Measurements from ENCODE around the gene FRY. TPM values are rescaled to one million over a fixed set of nuclear protein-coding genes. Genes with fewer than 3 reads are reported as not detected.

FRY gene
- total RNA-seq, 1 experiment from 2014 or later, result 5.3 TPM

GRCh38 chr13:32272021-32272683 lies 240.6 kb downstream of the FRY start:
- H3K9me3 Mint-ChIP-seq, result 0 out of 2 replicates have a peak, but pooled peaks cover 2% of the 10 kb centered on the region
- POLR2A ChIA-PET, result no interaction called here
- H3K36me3 Mint-ChIP-seq, result no peaks in the 10 kb centered on the region
- CTCF ChIA-PET, result no interaction called here
- ATAC-seq, result no peak
- H3K27ac Mint-ChIP-seq, result no peak overlapping the region
- TF ChIP-seq, protein P1, sequence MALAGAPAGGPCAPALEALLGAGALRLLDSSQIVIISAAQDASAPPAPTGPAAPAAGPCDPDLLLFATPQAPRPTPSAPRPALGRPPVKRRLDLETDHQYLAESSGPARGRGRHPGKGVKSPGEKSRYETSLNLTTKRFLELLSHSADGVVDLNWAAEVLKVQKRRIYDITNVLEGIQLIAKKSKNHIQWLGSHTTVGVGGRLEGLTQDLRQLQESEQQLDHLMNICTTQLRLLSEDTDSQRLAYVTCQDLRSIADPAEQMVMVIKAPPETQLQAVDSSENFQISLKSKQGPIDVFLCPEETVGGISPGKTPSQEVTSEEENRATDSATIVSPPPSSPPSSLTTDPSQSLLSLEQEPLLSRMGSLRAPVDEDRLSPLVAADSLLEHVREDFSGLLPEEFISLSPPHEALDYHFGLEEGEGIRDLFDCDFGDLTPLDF (CRISPR knock-in tag; IDR thresholded peaks at IDR 0.05), result no peak
- TF ChIP-seq, protein P2, sequence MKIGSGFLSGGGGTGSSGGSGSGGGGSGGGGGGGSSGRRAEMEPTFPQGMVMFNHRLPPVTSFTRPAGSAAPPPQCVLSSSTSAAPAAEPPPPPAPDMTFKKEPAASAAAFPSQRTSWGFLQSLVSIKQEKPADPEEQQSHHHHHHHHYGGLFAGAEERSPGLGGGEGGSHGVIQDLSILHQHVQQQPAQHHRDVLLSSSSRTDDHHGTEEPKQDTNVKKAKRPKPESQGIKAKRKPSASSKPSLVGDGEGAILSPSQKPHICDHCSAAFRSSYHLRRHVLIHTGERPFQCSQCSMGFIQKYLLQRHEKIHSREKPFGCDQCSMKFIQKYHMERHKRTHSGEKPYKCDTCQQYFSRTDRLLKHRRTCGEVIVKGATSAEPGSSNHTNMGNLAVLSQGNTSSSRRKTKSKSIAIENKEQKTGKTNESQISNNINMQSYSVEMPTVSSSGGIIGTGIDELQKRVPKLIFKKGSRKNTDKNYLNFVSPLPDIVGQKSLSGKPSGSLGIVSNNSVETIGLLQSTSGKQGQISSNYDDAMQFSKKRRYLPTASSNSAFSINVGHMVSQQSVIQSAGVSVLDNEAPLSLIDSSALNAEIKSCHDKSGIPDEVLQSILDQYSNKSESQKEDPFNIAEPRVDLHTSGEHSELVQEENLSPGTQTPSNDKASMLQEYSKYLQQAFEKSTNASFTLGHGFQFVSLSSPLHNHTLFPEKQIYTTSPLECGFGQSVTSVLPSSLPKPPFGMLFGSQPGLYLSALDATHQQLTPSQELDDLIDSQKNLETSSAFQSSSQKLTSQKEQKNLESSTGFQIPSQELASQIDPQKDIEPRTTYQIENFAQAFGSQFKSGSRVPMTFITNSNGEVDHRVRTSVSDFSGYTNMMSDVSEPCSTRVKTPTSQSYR (CRISPR knock-in tag; IDR thresholded peaks at IDR 0.05), result no peak
- TF ChIP-seq ZNF317 (CRISPR knock-in tag; IDR thresholded peaks at IDR 0.05; ENCODE audit: borderline replicate concordance, low read depth) (no peak), PRDM15 (CRISPR knock-in tag; IDR thresholded peaks at IDR 0.05) (no peak), NFE2L1 (CRISPR knock-in tag; IDR thresholded peaks at IDR 0.05) (no peak), ZNF232 (CRISPR knock-in tag; IDR thresholded peaks at IDR 0.05) (no peak), ZNF671 (CRISPR knock-in tag; IDR thresholded peaks at IDR 0.05) (no peak), PRRX2 (CRISPR knock-in tag; IDR thresholded peaks at IDR 0.05) (no peak), PREB (CRISPR knock-in tag; IDR thresholded peaks at IDR 0.05; ENCODE audit: borderline replicate concordance) (no peak), MXD4 (CRISPR knock-in tag; IDR thresholded peaks at IDR 0.05; ENCODE audit: borderline replicate concordance) (no peak), SOX15 (CRISPR knock-in tag; IDR thresholded peaks at IDR 0.05) (no peak)
- no peaks in the 10 kb centered on the region for H3K27me3 Mint-ChIP-seq (ENCODE audit: low read depth)
- H3K4me3 Mint-ChIP-seq, result no peak overlapping the region
- H3K4me1 Mint-ChIP-seq, result no peaks in the 10 kb centered on the region
- DNase-seq (ENCODE audit: low spot score), result no peak

DNA sequence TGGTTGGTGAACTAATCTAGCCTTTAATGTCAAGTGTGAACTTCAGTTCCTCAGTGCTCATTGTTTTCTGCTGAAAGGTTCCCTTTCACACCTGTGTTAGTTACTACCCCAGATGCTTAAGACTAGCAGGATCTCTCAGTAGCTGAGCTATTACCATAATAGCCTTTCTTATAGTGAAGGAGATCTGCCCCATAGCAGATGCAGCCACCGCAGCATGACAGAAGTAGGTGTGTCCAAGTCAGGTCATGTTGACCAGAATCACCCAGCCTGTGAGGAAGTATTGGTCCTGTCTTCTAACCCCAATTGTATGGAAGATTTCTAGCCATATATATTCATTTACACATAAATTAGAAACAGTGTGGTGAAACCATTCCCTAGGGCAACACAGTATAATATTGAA lies 246.3 kb downstream of the FRY start:
- CTCF ChIA-PET, result interaction anchor here (1.5 kb wide), 1 partner anchor 10 kb away, joined by 12 read pairs; no protein-coding TSS in a partner anchor
- ATAC-seq (no peak), DNase-seq (ENCODE audit: low spot score) (no peak)
- no peak overlapping the region for H3K27ac Mint-ChIP-seq
- H3K36me3 Mint-ChIP-seq, result no peaks in the 10 kb centered on the region
- POLR2A ChIA-PET, result no interaction called here
- TF ChIP-seq ZNF232 (CRISPR knock-in tag; IDR thresholded peaks at IDR 0.05), result no peak
- TF ChIP-seq SP1 (CRISPR knock-in tag; conservative IDR thresholded peaks at IDR 0.05), result no peak
- TF ChIP-seq MXD4 (CRISPR knock-in tag; IDR thresholded peaks at IDR 0.05; ENCODE audit: borderline replicate concordance), result no peak
- TF ChIP-seq NFATC4 (CRISPR knock-in tag; IDR thresholded peaks at IDR 0.05), result no peak
- no peak for TF ChIP-seq SMAD4 (CRISPR knock-in tag; IDR thresholded peaks at IDR 0.05)
- TF ChIP-seq, protein P3, sequence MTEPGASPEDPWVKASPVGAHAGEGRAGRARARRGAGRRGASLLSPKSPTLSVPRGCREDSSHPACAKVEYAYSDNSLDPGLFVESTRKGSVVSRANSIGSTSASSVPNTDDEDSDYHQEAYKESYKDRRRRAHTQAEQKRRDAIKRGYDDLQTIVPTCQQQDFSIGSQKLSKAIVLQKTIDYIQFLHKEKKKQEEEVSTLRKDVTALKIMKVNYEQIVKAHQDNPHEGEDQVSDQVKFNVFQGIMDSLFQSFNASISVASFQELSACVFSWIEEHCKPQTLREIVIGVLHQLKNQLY (CRISPR knock-in tag; IDR thresholded peaks at IDR 0.05), result no peak
- TF ChIP-seq, protein P4, sequence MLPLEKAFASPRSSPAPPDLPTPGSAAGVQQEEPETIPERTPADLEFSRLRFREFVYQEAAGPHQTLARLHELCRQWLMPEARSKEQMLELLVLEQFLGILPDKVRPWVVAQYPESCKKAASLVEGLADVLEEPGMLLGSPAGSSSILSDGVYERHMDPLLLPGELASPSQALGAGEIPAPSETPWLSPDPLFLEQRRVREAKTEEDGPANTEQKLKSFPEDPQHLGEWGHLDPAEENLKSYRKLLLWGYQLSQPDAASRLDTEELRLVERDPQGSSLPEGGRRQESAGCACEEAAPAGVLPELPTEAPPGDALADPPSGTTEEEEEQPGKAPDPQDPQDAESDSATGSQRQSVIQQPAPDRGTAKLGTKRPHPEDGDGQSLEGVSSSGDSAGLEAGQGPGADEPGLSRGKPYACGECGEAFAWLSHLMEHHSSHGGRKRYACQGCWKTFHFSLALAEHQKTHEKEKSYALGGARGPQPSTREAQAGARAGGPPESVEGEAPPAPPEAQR (CRISPR knock-in tag; IDR thresholded peaks at IDR 0.05), result no peak
- TF ChIP-seq TEAD4 (CRISPR knock-in tag; IDR thresholded peaks at IDR 0.05), result no peak
- H3K9me3 Mint-ChIP-seq, result no peaks in the 10 kb centered on the region
- no peaks in the 10 kb centered on the region for H3K27me3 Mint-ChIP-seq (ENCODE audit: low read depth)
- no peaks in the 10 kb centered on the region for H3K4me1 Mint-ChIP-seq
- no peak overlapping the region for H3K4me3 Mint-ChIP-seq

Measured in WTC11 (cell line).